HepG2 (cell line): ENCODE measurements around the gene MGAT4C. TPM values are rescaled to one million over a fixed set of nuclear protein-coding genes. Genes with fewer than 3 reads are reported as not detected.

Source experiments
- ATAC-seq: fragments of 200-7000 bp; cut with Tn5 transposase; 3 replicates; pipeline ENCODE4 v1.9.1; 2020; ENCODE audit warnings: mild to moderate bottlenecking, moderate library complexity
- BruUV-seq: library from RNA; stranded (reverse); fragments of 400-500 nt; replicated peaks from 2 replicates; lab custom pipeline; 2021; lab: Mats Ljungman, UMichigan
- CTCF ChIA-PET: fragments of 300-600 bp; formaldehyde crosslinking; extraction: SDS; loops from one replicate; lab custom pipeline; 2021; ENCODE audit warnings: low total read pairs, inconsistent platforms, low intra/inter-chr PET ratio; lab: Yijun Ruan, JAX
- POLR2A ChIA-PET: fragments of 350-600 bp; sonication (Branson Sonifier 250); formaldehyde crosslinking; loops from one replicate; lab custom pipeline; 2020; ENCODE audit warnings: antibody characterized with exemption, inconsistent platforms; lab: Yijun Ruan, JAX
- DNase-seq: peaks from one replicate; pipeline ENCODE4 v3.0.0-alpha.2; 2015; ENCODE audit warnings: low spot score
- FAIRE-seq: peaks from 3 replicates; lab custom pipeline; 2011; peaks lifted over from hg19 to GRCh38; lab: Jason Lieb, UNC
- H2AFZ ChIP-seq: one replicate; pipeline ENCODE4 v1.6.1; 2011; ENCODE audit warnings: low read length, inconsistent platforms
- H3K27ac ChIP-seq: fragments of 300-600 bp; 3 replicates; pipeline ENCODE4 v1.8.0; 2011; ENCODE audit warnings: mixed run types, mild to moderate bottlenecking, mixed read lengths, low read length, inconsistent platforms; ENCODE audit not compliant: insufficient read depth; ENCODE audit errors: extremely low read length
- H3K27me3 ChIP-seq, 2 experiments: fragments of 200-600 bp in 1 of 2; 2 replicates in 1 of 2; 3 replicates in 1 of 2; pipeline versions ENCODE4 v1.6.0 to v1.8.0; 2011; ENCODE audit warnings: low read length in 2 of 2, mild to moderate bottlenecking in 2 of 2, moderate library complexity in 2 of 2, inconsistent platforms in 1 of 2; ENCODE audit not compliant: insufficient read depth in 2 of 2, control insufficient read depth in 1 of 2
- H3K36me3 ChIP-seq, 2 experiments: fragments of 200-600 bp in 1 of 2; replicated peaks in 1 of 2; 2 replicates in 1 of 2; 3 replicates in 1 of 2; pipeline versions ENCODE4 v1.5.1 to v1.8.0; 2011; ENCODE audit warnings: low read length in 2 of 2, inconsistent platforms in 1 of 2; ENCODE audit not compliant: insufficient read depth in 2 of 2, control insufficient read depth in 1 of 2
- H3K4me1 ChIP-seq: 2 replicates; pipeline ENCODE4 v1.5.1; 2012; ENCODE audit warnings: low read length, inconsistent platforms; ENCODE audit not compliant: insufficient read depth
- H3K4me2 ChIP-seq: 2 replicates; pipeline ENCODE4 v1.6.0; 2011; ENCODE audit warnings: low read depth, low read length, inconsistent platforms
- H3K4me3 ChIP-seq, 3 experiments: fragments of 200-600 bp in 1 of 3; sonication (generic), shearing (Covaris generic) in 1 of 3; replicated peaks in 1 of 3; 2 replicates each; pipeline ENCODE4 v1.5.1; 2011 to 2016; ENCODE audit warnings: low read length in 3 of 3, inconsistent platforms in 2 of 3, low read depth in 2 of 3, mild to moderate bottlenecking in 2 of 3, control low read depth in 1 of 3, mixed read lengths in 1 of 3; ENCODE audit not compliant: insufficient read depth in 1 of 3
- H3K79me2 ChIP-seq: one replicate; pipeline ENCODE4 v1.6.1; 2011; ENCODE audit warnings: low read length, inconsistent platforms; ENCODE audit not compliant: insufficient read depth
- H3K9ac ChIP-seq: 2 replicates; pipeline ENCODE4 v1.6.0; 2011; ENCODE audit warnings: mild to moderate bottlenecking, low read depth, low read length, inconsistent platforms; ENCODE audit not compliant: insufficient read depth
- H3K9me3 ChIP-seq: 2 replicates; pipeline ENCODE4 v1.5.1; 2012; ENCODE audit warnings: mild to moderate bottlenecking, low read length
- H4K20me1 ChIP-seq: 2 replicates; pipeline ENCODE4 v1.6.0; 2011; ENCODE audit warnings: inconsistent platforms, mild to moderate bottlenecking, low read length, moderate library complexity; ENCODE audit not compliant: insufficient read depth
- CREM ChIP-seq, 2 experiments: sonication (generic) in 1 of 2; formaldehyde crosslinking in 1 of 2; IDR thresholded peaks; 2 replicates each; pipeline versions ENCODE4 v1.4.0 to v1.6.1; 2016 to 2020; ENCODE audit warnings: antibody characterized with exemption in 1 of 2, mild to moderate bottlenecking in 1 of 2, missing genetic modification reagents in 1 of 2
- FOXK2 ChIP-seq: fragments of 450-650 bp; IDR thresholded peaks from 2 replicates; pipeline ENCODE4 v1.6.1; 2016
- HNF1A ChIP-seq, 2 experiments: sonication (generic) in 1 of 2; formaldehyde crosslinking in 1 of 2; IDR thresholded peaks; 2 replicates each; pipeline versions ENCODE4 v1.4.0 to v1.6.1; 2016 to 2020; ENCODE audit warnings: borderline replicate concordance in 1 of 2, low read depth in 1 of 2, mild to moderate bottlenecking in 1 of 2, missing genetic modification reagents in 1 of 2
- KDM3A ChIP-seq: IDR thresholded peaks from 2 replicates; pipeline ENCODE4 v1.6.1; 2018; ENCODE audit warnings: low read depth, missing compliant biosample characterization
- KDM4B ChIP-seq: sonication (generic); formaldehyde crosslinking; IDR thresholded peaks from 2 replicates; pipeline ENCODE4 v1.4.0; 2020; ENCODE audit warnings: missing genetic modification reagents
- MEIS2 ChIP-seq: sonication (generic); formaldehyde crosslinking; IDR thresholded peaks from 2 replicates; pipeline ENCODE4 v1.9.0; 2021; ENCODE audit warnings: mild to moderate bottlenecking, missing genetic modification reagents
- MLXIP ChIP-seq: sonication (generic); formaldehyde crosslinking; IDR thresholded peaks from 2 replicates; pipeline ENCODE4 v1.9.0; 2021; ENCODE audit warnings: missing genetic modification reagents, borderline replicate concordance
- U2AF2 ChIP-seq: fragments of 200-400 bp; formaldehyde crosslinking; IDR thresholded peaks from 2 replicates; pipeline ENCODE4 v1.6.1; 2017; ENCODE audit warnings: low read depth, mild to moderate bottlenecking, low read length
- ZNF180 ChIP-seq: sonication (generic); formaldehyde crosslinking; IDR thresholded peaks from 2 replicates; pipeline ENCODE4 v1.4.0; 2020; ENCODE audit warnings: low read depth, missing genetic modification reagents, borderline replicate concordance
- ZNF362 ChIP-seq: sonication (generic); formaldehyde crosslinking; IDR thresholded peaks from 2 replicates; pipeline ENCODE4 v1.4.0; 2020; ENCODE audit warnings: missing genetic modification reagents, mild to moderate bottlenecking, borderline replicate concordance
- ZSCAN22 ChIP-seq: sonication (generic); formaldehyde crosslinking; IDR thresholded peaks from 2 replicates; pipeline ENCODE4 v1.4.0; 2020; ENCODE audit warnings: mild to moderate bottlenecking, missing genetic modification reagents
- WGBS: methylation state at CpG from one replicate; pipeline ENCODE4 v1.1.6; 2017; ENCODE audit warnings: low lambda C conversion rate; 5-methylcytosine and 5-hydroxymethylcytosine counted together
- in situ Hi-C: cut with HindIII; loops from 2 replicates; pipeline ENCODE4 v1.10.0; 2017; ENCODE audit warnings: low pct_unique_long_range_greater_than_20kb; ENCODE audit not compliant: extremely low pct_ligation_motif_present
- intact Hi-C: fragments of 100-400 bp; cut with micrococcal nuclease; formaldehyde crosslinking; loops from one replicate; pipeline ENCODE4 v1.10.0; 2022; ENCODE audit not compliant: unreplicated experiment
- polyA plus RNA-seq, 8 experiments: library from polyadenylated mRNA; depleted of rRNA in 3 of 8; stranded (reverse) in 7 of 8; unstranded in 1 of 8; fragments of >200 nt; fragmentation: Illumina TruSeq in 4 of 8; extraction: Trizol in 4 of 8; gene quantifications; 2 replicates each; pipeline versions ENCODE4 v1.2.1 to v1.2.3, GENCODE V29; 2011 to 2016; ENCODE audit warnings: low read depth in 4 of 8, missing spikeins in 1 of 8, mixed read lengths in 1 of 8; ENCODE audit not compliant: insufficient read depth in 1 of 8
- total RNA-seq, 5 experiments: library from RNA; depleted of rRNA; stranded (reverse); fragments of >200 nt; fragmentation: Illumina TruSeq; extraction: Trizol; gene quantifications; 2 replicates each; pipeline ENCODE4 v1.2.3, GENCODE V29; 2016; ENCODE audit warnings: low read depth in 1 of 5

Gene MGAT4C
- total and polyA plus RNA-seq, 2 of the 13 experiments (the other 11 are each of a cell fraction or from before 2014, with no cell fraction given) = not detected

- intact Hi-C loops (no loop called here), in situ Hi-C loops (no loop called here)
- Histone ChIP-seq H3K9me3 (no peaks in the 10 kb centered on the region), H3K27me3 (no peaks in the 10 kb centered on the region), H3K9ac (no peak overlapping the region), H3K4me1 (no peaks in the 10 kb centered on the region), H3K79me2 (no peaks in the 10 kb centered on the region), H3K4me3 (no peak overlapping the region), H2AFZ (no peak overlapping the region)
- DNase-seq = no peak
- FAIRE-seq = no peak
- CTCF ChIA-PET = no interaction called here
- POLR2A ChIA-PET = no interaction called here
- no TSS peak for BruUV-seq
- TF ChIP-seq KDM3A (CRISPR knock-in tag) (no peak), MLXIP (no peak), U2AF2 (no peak), ZSCAN22 (no peak)
- TF ChIP-seq, all 625 proteins: peak for 0
- Histone ChIP-seq H3K36me3 (no peaks in the 10 kb centered on the region), H3K4me2 (no peak overlapping the region), H3K27ac (no peak overlapping the region), H4K20me1 (no peaks in the 10 kb centered on the region)
- WGBS = 8% methylated on average over 5 of the region's 5 CpGs
- ATAC-seq = no peak
Measured at GRCh38 chr12:86052921-86053320, 203.3 kb downstream of the MGAT4C start.

DNA sequence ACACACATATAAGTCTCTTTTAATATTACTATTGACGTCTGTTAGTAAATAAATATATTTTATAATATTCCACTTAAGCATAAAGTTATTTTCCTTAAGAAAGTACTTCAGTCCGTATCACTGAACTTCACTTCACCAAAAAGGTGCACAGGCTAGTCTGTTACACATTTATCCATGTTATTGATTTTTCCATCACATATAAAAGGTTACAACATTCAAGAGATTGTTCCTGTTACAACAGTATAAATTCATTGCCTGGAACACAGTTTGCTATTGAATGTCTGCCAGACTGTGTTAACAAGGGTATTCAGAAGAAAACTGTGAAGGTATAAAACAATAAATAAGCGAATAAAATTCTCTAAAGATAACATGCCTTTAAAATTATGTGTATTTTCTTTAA is 206.2 kb downstream of the MGAT4C start:
- no peaks in the 10 kb centered on the region for H3K79me2 ChIP-seq
- no peak for ATAC-seq
- FAIRE-seq = no peak
- no peak for DNase-seq
- H3K9me3 ChIP-seq = no peaks in the 10 kb centered on the region
- H3K27me3 ChIP-seq = no peaks in the 10 kb centered on the region
- no peak overlapping the region for H2AFZ ChIP-seq
- POLR2A ChIA-PET = no interaction called here
- in situ Hi-C loops = no loop called here
- BruUV-seq = no TSS peak
- H3K36me3 ChIP-seq = no peaks in the 10 kb centered on the region
- H3K4me2 ChIP-seq = no peak overlapping the region
- H3K4me1 ChIP-seq = no peaks in the 10 kb centered on the region
- no peaks in the 10 kb centered on the region for H4K20me1 ChIP-seq
- CTCF ChIA-PET = no interaction called here
- intact Hi-C loops = no loop called here
- H3K4me3 ChIP-seq = no peak overlapping the region
- H3K9ac ChIP-seq = no peak overlapping the region
- no peak overlapping the region for H3K27ac ChIP-seq
- WGBS = 11% methylated on average over 3 of the region's 3 CpGs
- no peak for TF ChIP-seq KDM4B (CRISPR knock-in tag)
- no peak for TF ChIP-seq ZNF180 (CRISPR knock-in tag)
- TF ChIP-seq CREM (IDR thresholded peaks at IDR 0.05) = no peak
- TF ChIP-seq CREM (CRISPR knock-in tag; IDR thresholded peaks at IDR 0.05) = no peak
- TF ChIP-seq HNF1A (IDR thresholded peaks at IDR 0.05; ENCODE audit: low read depth) = no peak
- no peak for TF ChIP-seq HNF1A (CRISPR knock-in tag; IDR thresholded peaks at IDR 0.05; ENCODE audit: borderline replicate concordance)
- TF ChIP-seq MEIS2 (CRISPR knock-in tag) = no peak
- no peak for TF ChIP-seq ZNF362 (CRISPR knock-in tag)
- no peak for TF ChIP-seq FOXK2
